Measurements from ENCODE around the gene NBPF3. TPM values are rescaled to one million over a fixed set of nuclear protein-coding genes. Genes with fewer than 3 reads are reported as not detected.
"Not testable (repeated sequence)": the region's sequence is repeated elsewhere in the genome, so short reads cannot be mapped to it uniquely, and the experiment has no call there.

NBPF3 gene, protein sequence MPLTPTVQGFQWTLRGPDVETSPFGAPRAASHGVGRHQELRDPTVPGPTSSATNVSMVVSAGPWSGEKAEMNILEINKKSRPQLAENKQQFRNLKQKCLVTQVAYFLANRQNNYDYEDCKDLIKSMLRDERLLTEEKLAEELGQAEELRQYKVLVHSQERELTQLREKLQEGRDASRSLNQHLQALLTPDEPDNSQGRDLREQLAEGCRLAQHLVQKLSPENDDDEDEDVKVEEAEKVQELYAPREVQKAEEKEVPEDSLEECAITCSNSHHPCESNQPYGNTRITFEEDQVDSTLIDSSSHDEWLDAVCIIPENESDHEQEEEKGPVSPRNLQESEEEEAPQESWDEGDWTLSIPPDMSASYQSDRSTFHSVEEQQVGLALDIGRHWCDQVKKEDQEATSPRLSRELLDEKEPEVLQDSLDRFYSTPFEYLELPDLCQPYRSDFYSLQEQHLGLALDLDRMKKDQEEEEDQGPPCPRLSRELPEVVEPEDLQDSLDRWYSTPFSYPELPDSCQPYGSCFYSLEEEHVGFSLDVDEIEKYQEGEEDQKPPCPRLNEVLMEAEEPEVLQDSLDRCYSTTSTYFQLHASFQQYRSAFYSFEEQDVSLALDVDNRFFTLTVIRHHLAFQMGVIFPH
- total RNA-seq: 10 to 100 TPM; 19.6 to 22.6 TPM
- polyA plus RNA-seq: 1 to 10 TPM; 5.5 to 5.8 (median 5.7) TPM
- total RNA-seq: 12.3 to 47.7 (median 17.1) reads per million in 6 experiments

DNA sequence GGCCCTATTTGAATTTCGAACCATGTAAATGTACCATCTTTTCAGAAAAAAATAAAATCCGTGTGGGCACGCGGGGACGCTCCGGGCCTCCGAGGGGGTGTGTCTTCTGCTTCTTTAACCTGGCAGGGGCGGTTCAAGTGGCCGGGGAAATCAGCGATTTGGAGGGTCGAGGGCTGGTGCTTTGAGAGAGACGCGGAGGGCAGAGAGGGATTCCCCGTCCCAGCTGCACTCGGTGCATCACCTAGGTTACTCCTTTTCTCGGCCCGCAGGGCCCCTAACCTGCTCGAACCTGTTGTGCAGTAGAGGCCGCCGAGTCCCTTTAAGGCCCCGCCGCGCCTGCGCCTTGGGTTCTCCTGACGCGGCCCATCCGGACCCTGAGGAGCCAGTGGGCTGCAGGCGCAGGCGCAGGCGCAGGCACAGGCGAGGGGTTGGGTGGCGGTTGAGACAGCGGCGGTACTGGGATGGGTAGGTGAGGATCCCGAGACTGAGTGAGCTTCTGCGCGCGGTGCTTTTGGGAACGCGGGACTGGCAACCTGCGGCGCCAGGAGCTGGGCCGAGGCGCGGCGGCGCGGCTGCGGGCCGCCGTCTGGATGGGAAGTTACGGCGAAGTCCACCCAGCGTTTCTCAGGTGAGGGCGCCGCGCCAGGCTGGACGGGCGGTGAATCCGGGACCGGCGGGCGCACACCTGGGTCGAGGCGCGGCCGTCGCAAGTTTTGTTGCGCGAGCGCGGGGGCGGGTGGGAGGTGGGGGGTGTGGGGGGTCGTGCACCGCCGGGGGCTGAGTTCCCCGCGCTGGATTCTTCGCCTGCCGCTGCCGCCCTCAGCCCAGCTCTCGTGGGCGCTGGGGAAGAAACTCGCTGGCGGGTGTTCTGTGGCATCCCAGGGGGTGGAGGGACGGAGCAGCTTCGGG lies at the start of gene NBPF3:
NBPF3 (plus strand) TSS at position 417 of the 909 bp plus-strand sequence. CDS start 4,950 bp downstream, outside the sequence.
- POLR2A ChIA-PET: no interaction called here
- Mint-ChIP-seq H3K36me3 (peaks cover 0 to 10% (median 3%) of the 10 kb centered on the region in 3 donors), H3K4me3 (peak within 1 kb of the TSS; percentile 82 to 99 (median 90)), H3K27me3 (peaks cover 1 to 22% (median 8%) of the 10 kb centered on the region in 5 donors), H3K27ac (peak within 1 kb of the TSS; percentile 73 to 96 (median 93)), H3K9me3 (no peaks in the 10 kb centered on the region), H3K4me1 (peaks cover 12 to 27% (median 21%) of the 10 kb centered on the region in 4 donors)
- ATAC-seq (peak; percentile 94 to 97), DNase-seq (peak; percentile 63 to 94 (median 80))

DNA sequence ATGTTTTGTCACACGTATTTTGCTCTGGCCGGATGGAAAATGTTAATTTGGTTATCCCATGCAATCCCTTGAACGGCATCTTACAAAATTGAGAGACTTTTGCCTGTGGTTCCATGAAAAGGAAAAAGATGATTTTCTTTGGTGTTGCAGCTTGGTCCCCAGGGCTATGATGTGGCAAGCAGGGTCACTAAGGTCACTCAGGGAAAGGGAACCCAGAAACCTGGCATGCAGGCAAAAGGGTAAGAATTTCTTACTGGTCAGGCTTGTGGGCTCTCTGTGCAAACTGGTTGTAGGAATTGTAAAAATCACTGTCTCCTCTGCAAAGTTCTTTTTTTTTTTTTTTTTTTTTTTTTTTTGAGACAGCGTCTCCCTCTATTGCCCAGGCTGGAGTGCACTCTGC lies 48.4 kb upstream of the NBPF3 start:
- H3K27ac Mint-ChIP-seq: no peak overlapping the region
- peaks cover 0 to 6% (median 2%) of the 10 kb centered on the region in 5 donors for H3K27me3 Mint-ChIP-seq
- H3K36me3 Mint-ChIP-seq: peaks cover 0 to under 1% (median 0%) of the 10 kb centered on the region in 3 donors
- H3K4me1 Mint-ChIP-seq: peaks cover 0 to 2% (median 0%) of the 10 kb centered on the region in 4 donors
- no peak overlapping the region for H3K4me3 Mint-ChIP-seq
- POLR2A ChIA-PET: interaction anchor here (0.6 kb wide), 1 partner anchor 42 kb away, joined by 4 read pairs; no protein-coding TSS in a partner anchor
- DNase-seq (no peak), ATAC-seq (no peak)
- peaks cover 0 to under 1% (median 0%) of the 10 kb centered on the region in 9 donors for H3K9me3 Mint-ChIP-seq

GRCh38 chr1:21392587-21393263 lies 47.2 kb upstream of the NBPF3 start:
- POLR2A ChIA-PET: no interaction called here
- no peak overlapping the region for H3K27ac Mint-ChIP-seq

GRCh38 chr1:21396516-21396915 lies 43.4 kb upstream of the NBPF3 start:
- Mint-ChIP-seq H3K9me3 (no peaks in the 10 kb centered on the region), H3K36me3 (no peaks in the 10 kb centered on the region), H3K27me3 (peaks cover 0 to 13% (median 7%) of the 10 kb centered on the region in 5 donors), H3K4me1 (peaks cover 0 to 14% (median 7%) of the 10 kb centered on the region in 4 donors), H3K27ac (no peak overlapping the region), H3K4me3 (no peak overlapping the region)
- POLR2A ChIA-PET: no interaction called here
- DNase-seq: no peak
- ATAC-seq: no peak

More at GRCh38 chr1:21392587-21393263, 47.2 kb upstream of the NBPF3 start:
- no peak overlapping the region for H3K4me3 Mint-ChIP-seq
- no peaks in the 10 kb centered on the region for H3K36me3 Mint-ChIP-seq
- ATAC-seq (no peak), DNase-seq (no peak)
- peaks cover 0 to 6% (median 2%) of the 10 kb centered on the region in 5 donors for H3K27me3 Mint-ChIP-seq
- no peaks in the 10 kb centered on the region for H3K9me3 Mint-ChIP-seq
- H3K4me1 Mint-ChIP-seq: peaks cover 0 to 8% (median 1%) of the 10 kb centered on the region in 4 donors

- Mint-ChIP-seq H3K27me3 (peaks cover 0 to 13% (median 3%) of the 10 kb centered on the region in 5 donors), H3K4me3 (peak overlapping the region; percentile 64 to 86 (median 72)), H3K9me3 (no peaks in the 10 kb centered on the region), H3K36me3 (no peaks in the 10 kb centered on the region), H3K4me1 (peaks cover 0 to 14% (median 7%) of the 10 kb centered on the region in 4 donors), H3K27ac (peak overlapping the region in 5 of 10 donors; percentile 29 to 83 (median 49))
- DNase-seq (peak in 6 of 10 donors; percentile 8 to 65 (median 20)), ATAC-seq (peak; percentile 42 to 50)
- POLR2A ChIA-PET: no interaction called here
Observed at GRCh38 chr1:21397813-21398188, 42.1 kb upstream of the NBPF3 start.

GRCh38 chr1:21401726-21402346 lies 38.1 kb upstream of the NBPF3 start:
- H3K36me3 Mint-ChIP-seq, POLR2A ChIA-PET, H3K4me3 Mint-ChIP-seq, ATAC-seq, H3K27ac Mint-ChIP-seq, DNase-seq, H3K9me3 Mint-ChIP-seq: not testable (repeated sequence)
- Mint-ChIP-seq H3K4me1 (peaks cover 0 to 10% (median 6%) of the 10 kb centered on the region in 4 donors), H3K27me3 (peaks cover 0 to 14% (median 3%) of the 10 kb centered on the region in 5 donors)

DNA sequence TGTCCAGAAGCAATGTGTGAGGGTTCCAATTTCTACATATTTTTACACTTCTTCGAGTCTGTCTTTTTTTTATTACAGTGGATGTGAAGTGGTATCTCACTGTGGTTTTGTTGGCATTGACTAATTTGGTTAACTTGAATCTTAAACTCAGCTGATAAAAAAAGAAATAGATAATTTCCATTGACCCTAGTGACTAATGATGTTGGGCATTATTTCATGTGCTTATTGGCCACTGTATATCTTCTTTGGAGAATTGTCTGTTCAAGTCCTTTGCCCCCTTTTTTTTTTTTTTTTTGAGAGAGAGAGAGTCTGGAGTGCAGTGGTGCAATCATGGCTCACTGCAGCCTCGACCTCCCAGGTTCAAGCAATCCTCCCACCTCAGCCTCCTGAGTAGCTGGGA lies 33.3 kb upstream of the NBPF3 start:
- H3K9me3 Mint-ChIP-seq: no peaks in the 10 kb centered on the region
- H3K4me3 Mint-ChIP-seq: no peak overlapping the region
- no peak overlapping the region for H3K27ac Mint-ChIP-seq
- DNase-seq (no peak), ATAC-seq (no peak)
- no peaks in the 10 kb centered on the region for H3K36me3 Mint-ChIP-seq
- H3K4me1 Mint-ChIP-seq: no peaks in the 10 kb centered on the region
- peaks cover 0 to 10% (median 7%) of the 10 kb centered on the region in 5 donors for H3K27me3 Mint-ChIP-seq
- POLR2A ChIA-PET: no interaction called here

- H3K27ac Mint-ChIP-seq: peak overlapping the region in 1 of 10 donors; percentile 13
- H3K36me3 Mint-ChIP-seq, H3K9me3 Mint-ChIP-seq, H3K4me1 Mint-ChIP-seq, ATAC-seq, POLR2A ChIA-PET, H3K4me3 Mint-ChIP-seq, DNase-seq, H3K27me3 Mint-ChIP-seq: not testable (repeated sequence)
Observed at GRCh38 chr1:21409897-21410296, 30.0 kb upstream of the NBPF3 start.

- no peak overlapping the region for H3K27ac Mint-ChIP-seq
- H3K27me3 Mint-ChIP-seq: peaks cover 4 to 34% (median 13%) of the 10 kb centered on the region in 5 donors
- no peaks in the 10 kb centered on the region for H3K4me1 Mint-ChIP-seq
- DNase-seq (no peak), ATAC-seq (no peak)
- no peaks in the 10 kb centered on the region for H3K9me3 Mint-ChIP-seq
- H3K36me3 Mint-ChIP-seq: no peaks in the 10 kb centered on the region
- POLR2A ChIA-PET: no interaction called here
- H3K4me3 Mint-ChIP-seq: no peak overlapping the region
Observed at GRCh38 chr1:21414015-21414414, 25.9 kb upstream of the NBPF3 start.

DNA sequence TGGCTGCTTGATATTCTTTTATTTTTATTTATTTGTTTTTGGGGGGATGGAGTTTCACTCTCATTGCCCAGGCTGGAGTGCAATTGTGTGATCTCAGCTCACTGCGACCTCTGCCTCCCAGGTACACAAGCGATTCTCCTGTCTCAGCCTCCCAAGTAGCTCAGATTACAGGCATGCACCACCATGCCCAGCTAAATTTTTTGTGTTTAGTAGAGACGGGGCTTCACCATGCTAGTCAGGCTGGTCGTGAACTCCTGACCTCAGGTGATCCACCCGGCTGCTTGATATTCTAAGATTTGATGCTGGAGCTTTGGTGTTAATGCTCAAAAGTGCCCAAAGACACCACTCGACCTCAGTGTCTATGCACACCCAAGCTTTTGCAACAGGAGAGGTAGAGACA lies 19.6 kb upstream of the NBPF3 start:
- H3K36me3 Mint-ChIP-seq, H3K9me3 Mint-ChIP-seq, H3K4me3 Mint-ChIP-seq, DNase-seq, H3K4me1 Mint-ChIP-seq, POLR2A ChIA-PET, ATAC-seq, H3K27ac Mint-ChIP-seq: not testable (repeated sequence)
- H3K27me3 Mint-ChIP-seq: peaks cover 7 to 50% (median 24%) of the 10 kb centered on the region in 5 donors

- H3K4me3 Mint-ChIP-seq, ATAC-seq, H3K36me3 Mint-ChIP-seq, H3K9me3 Mint-ChIP-seq, DNase-seq, H3K4me1 Mint-ChIP-seq, POLR2A ChIA-PET, H3K27ac Mint-ChIP-seq: not testable (repeated sequence)
- peaks cover 6 to 48% (median 22%) of the 10 kb centered on the region in 5 donors for H3K27me3 Mint-ChIP-seq
Observed at GRCh38 chr1:21421307-21421706, 18.6 kb upstream of the NBPF3 start.
